ENCODE results near the gene FZD7. TPM values are rescaled to one million over a fixed set of nuclear protein-coding genes. Genes with fewer than 3 reads are reported as not detected.

FZD7 gene
- total and polyA plus RNA-seq, 10 of the 15 experiments (the other 5 are each of a cell fraction or from before 2014, with no cell fraction given) = 0.24 to 2.4 (median 0.75) TPM

GRCh38 chr2:202060218-202060617 is 26.6 kb downstream of the FZD7 start:
- Histone ChIP-seq H3K4me2 (ENCODE audit: control insufficient read depth, insufficient read depth) (no peak overlapping the region), H3K36me3 (ENCODE audit: control insufficient read depth in 2 of 2, insufficient read depth in 2 of 2, low read length in 1 of 2) (no peaks in the 10 kb centered on the region), H2AFZ (ENCODE audit: control insufficient read depth, low read depth, low read length) (no peak overlapping the region), H3K9ac (ENCODE audit: control insufficient read depth, insufficient read depth, low read length) (no peak overlapping the region), H3K4me3 (no peak overlapping the region), H3K79me2 (ENCODE audit: control insufficient read depth, insufficient read depth, low read length) (no peaks in the 10 kb centered on the region), H3K27ac (ENCODE audit: control insufficient read depth, insufficient read depth) (no peak overlapping the region), H4K20me1 (ENCODE audit: control insufficient read depth, insufficient read depth) (no peaks in the 10 kb centered on the region), H3K4me1 (ENCODE audit: control insufficient read depth, insufficient read depth, low read length) (no peaks in the 10 kb centered on the region), H3K27me3 (replicated peaks in 1 of 2; ENCODE audit: control insufficient read depth in 2 of 2, insufficient read depth in 2 of 2, low read length in 1 of 2) (no peaks in the 10 kb centered on the region; a peak in 2 of 4 replicates), H3K9me3 (replicated peaks; ENCODE audit: control insufficient read depth, insufficient read depth, low read length) (no peaks in the 10 kb centered on the region)
- FAIRE-seq (peak; percentile 64), ATAC-seq (peak; percentile 64), DNase-seq (ENCODE audit: low read depth, low spot score) (no peak)
- RAD21 ChIA-PET (ENCODE audit: unreplicated experiment) = no interaction called here
- intact Hi-C loops (cut with micrococcal nuclease; ENCODE audit: unreplicated experiment) (loop anchor here (5.0 kb wide), 1 partner anchor 263 kb away; no protein-coding TSS in a partner anchor), in situ Hi-C loops (cut with MboI) (no loop called here)
- TF ChIP-seq SMARCA5 (IDR thresholded peaks at IDR 0.05) (no peak), CTCF (IDR thresholded peaks at IDR 0.05 in 2 of 3, conservative IDR thresholded peaks at IDR 0.05 in 1 of 3; ENCODE audit: control insufficient read depth in 2 of 3, extremely low read depth in 1 of 3, insufficient read depth in 1 of 3, low read depth in 3 of 3, low read length in 3 of 3) (peak in 2 of 3 experiments; percentile 33 to 34; a peak in 4 of 6 replicates), ZNF687 (IDR thresholded peaks at IDR 0.05) (no peak), TCF7 (IDR thresholded peaks at IDR 0.05; ENCODE audit: borderline replicate concordance) (no peak)
- CTCF ChIA-PET = interaction anchor here (1.0 to 4.8 kb wide), 3 partner anchors 10 to 200 kb away, joined by 3 to 32 read pairs (median 3); no protein-coding TSS in a partner anchor
- SMC1A ChIA-PET (ENCODE audit: uncharacterized antibody, unreplicated experiment) = interaction anchor here (4.0 kb wide), 1 partner anchor 200 kb away, joined by 16 read pairs; no protein-coding TSS in a partner anchor
- BruUV-seq (replicated peaks) = no TSS peak
- POLR2A ChIA-PET = no interaction called here
- WGBS (ENCODE audit: insufficient coverage, insufficient replicate concordance, low lambda C conversion rate, missing lambda C conversion rate) = 19% methylated on average over 3 of the region's 3 CpGs

All from GM12878 (cell line).